Left renal pelvis (tissue), 4 donors: ENCODE measurements around the gene IKZF3. TPM values are rescaled to one million over a fixed set of nuclear protein-coding genes. Genes with fewer than 3 reads are reported as not detected.
"Not testable (repeated sequence)": the region's sequence is repeated elsewhere in the genome, so short reads cannot be mapped to it uniquely, and the experiment has no call there.

Experiments
- DNase-seq, 4 donors: peaks; one replicate each; pipeline ENCODE4 v3.0.0-alpha.2; 2013; ENCODE audit warnings: low read depth in 4 of 4, low spot score in 3 of 4
- polyA plus RNA-seq, 4 donors: library from polyadenylated mRNA; unstranded; fragments of 120-200 nt; gene quantifications; one replicate each; pipeline ENCODE4 v1.2.1, GENCODE V29; 2013; ENCODE audit not compliant: insufficient read length in 4 of 4

The IKZF3 gene
- polyA plus RNA-seq, result under 1 TPM; 0.23 to 0.35 (median 0.30) TPM

DNA sequence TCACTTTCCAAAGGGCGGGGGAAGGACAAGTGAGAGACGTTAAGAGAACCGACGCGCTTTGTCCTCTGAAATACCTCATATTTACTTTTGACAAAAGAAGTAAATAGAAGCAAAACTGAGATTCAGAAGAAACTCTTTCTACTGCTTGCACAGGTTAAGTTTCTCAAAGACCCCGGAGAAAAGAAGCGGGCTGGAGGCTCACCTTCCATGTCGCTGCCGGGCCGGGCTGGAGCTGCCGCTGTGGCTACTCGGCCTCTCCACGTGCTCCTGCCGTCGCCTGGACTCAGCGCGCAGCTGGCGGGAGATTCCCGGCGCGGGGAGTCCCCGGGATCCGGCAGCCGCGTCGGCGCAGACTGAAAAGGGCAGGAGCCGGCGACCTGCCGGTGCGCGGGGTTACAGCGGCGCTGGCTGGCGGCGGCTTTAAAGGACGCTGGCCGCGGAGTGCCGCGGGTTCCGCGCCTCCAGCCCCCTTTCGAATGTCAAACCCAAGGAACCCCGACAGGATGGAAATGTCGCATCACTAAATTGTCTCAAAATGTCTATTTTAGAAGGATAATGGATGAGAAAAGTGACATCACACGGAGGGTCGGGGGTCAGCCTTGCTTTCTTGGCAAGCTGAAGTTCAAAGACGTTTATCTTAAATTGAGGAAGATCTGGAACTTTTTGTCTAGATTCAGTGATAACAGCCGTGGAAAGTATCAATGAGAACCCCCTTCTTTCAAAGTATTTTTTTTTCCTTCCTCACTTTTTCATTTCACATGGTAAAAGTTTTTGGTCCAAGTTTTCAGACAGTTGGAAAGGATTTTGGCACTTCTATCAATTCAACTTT lies at the start of gene IKZF3:
Gene IKZF3, minus strand, starts transcription at position 395 of the 829 bp plus-strand sequence. Its CDS starts 186 bp downstream, at position 209.
- DNase-seq, result peak in 3 of 4 donors; percentile 26 to 45 (median 29)

GRCh38 chr17:39908789-39909352 lies 44.8 kb upstream of the IKZF3 start:
- DNase-seq, result no peak

- DNase-seq, result no peak
These were observed 40.8 kb upstream of the IKZF3 start for GRCh38 chr17:39904990-39905288.

DNA sequence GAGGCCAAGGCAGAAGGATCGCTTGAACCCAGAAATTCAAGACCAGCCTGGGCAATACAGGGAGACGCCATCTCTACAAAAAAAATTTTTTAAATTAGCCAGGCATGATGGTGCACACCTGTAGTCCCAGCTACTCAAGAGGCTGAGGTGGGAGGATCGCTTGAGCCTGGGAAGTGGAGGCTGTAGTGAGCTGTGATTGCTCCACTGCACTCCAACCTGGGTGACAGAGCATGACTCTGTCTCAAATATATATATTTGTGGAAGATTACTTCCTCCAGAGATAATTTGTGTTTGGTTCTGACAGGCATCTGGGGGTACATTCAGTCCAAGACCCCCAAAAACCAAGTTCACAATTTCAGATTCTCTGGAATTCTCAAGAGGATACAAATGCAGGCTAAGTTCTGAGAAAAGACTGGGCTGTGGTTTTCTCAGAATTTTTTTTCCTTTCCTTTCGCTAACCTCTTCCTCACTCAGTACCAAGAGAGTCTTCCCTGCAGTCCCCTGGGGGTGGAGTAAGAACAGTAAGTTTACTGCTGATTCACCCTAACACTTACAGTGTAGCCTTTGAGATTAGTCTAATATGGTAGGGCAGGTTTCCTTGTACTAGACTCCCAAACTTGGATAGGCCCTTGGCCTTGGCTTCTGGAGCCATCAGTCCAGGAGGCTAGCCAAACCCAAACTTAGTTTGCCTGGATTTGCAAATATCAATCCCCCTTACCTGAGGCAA lies 39.2 kb upstream of the IKZF3 start:
- DNase-seq, result no peak

DNA sequence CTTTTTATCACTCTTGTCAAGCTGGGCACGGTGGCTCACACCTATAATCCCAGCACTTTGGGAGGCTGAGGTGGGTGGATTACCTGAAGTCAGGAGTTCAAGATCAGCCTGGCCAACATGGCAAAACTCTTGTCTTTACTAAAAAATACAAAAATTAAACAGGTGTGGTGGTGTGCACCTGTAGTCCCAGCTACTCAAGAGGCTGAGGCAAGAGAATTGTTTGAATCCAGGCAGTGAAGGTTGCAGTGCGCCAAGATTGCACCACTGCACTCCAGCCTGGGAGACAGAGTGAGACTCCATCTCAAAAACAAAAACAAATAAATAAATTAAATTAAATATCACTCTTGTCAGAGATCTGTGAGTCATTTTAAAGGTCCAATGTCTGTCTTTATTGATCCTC lies 37.9 kb upstream of the IKZF3 start:
- not testable (repeated sequence) for DNase-seq

DNA sequence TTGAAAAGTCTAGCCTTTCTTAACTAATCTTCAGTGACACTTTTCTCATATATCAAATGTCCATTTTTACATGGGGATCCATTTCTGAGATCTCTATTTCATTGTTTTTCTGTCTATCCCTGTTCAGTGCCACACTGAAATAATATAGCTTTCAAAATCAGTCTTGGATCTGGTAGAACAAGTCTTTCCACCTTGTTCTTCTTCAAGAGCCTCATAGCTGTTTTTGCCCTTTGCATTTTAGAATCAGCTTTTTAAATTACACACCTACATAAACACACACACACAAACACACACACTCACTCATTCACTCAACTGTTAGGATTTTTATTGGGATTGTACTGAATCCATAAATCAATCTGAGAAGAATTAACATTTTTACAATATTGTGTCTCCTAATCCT lies 35.1 kb upstream of the IKZF3 start:
- DNase-seq, result no peak

DNA sequence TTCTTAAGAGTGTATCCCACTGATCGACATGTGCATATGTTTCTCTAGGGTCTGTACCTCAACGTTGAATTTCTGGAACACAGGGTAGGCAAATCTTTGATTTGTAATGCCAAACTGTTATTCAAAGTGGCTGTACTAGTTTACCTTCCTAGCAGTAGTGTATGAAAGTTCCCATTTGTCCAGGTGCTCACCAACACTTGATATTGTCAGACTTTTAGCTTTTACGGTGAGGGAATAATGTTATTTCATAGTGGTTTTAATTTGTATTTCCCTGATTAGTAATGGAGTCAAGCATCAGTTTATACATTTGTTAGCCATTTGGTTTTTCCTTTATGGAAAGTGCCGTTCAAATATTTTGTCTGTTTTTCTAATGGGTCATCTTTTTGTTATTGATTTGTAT lies 34.0 kb upstream of the IKZF3 start:
- no peak for DNase-seq

DNA sequence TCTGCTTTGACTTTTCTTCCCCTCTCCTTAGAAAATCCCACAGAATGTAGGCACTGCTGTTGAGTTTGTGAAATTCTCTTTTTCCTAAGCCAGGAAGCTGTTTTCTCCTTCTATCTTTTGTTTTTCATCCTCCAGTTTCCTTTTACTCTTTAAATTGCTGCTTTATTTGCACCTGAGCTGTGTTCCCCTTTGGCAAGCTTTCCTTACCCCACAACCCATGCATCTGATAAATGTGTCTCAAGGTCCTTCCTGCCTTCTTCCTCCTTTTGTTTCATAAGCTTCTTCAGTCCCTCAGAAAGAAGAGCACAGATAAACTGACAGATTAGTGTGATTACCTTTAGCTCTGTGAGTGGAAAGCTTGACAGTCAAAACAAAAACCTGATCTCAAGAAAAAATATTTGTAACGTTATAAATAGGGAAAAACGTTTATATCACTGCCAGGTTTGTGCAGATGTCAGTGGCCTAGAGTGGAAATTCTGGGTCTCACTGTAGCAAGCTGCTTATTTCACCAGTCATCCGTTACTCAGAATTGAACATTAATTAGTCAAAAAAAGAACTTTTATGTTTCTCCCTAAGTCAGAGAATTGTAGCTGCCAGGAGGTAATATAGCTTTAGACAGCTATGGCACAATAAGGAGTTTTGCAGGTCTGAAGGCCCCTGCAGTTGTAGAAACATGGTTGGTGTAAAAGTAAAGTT lies 30.7 kb upstream of the IKZF3 start:
- no peak for DNase-seq

- no peak for DNase-seq
These were observed 25.1 kb upstream of the IKZF3 start for GRCh38 chr17:39889200-39889599.

DNA sequence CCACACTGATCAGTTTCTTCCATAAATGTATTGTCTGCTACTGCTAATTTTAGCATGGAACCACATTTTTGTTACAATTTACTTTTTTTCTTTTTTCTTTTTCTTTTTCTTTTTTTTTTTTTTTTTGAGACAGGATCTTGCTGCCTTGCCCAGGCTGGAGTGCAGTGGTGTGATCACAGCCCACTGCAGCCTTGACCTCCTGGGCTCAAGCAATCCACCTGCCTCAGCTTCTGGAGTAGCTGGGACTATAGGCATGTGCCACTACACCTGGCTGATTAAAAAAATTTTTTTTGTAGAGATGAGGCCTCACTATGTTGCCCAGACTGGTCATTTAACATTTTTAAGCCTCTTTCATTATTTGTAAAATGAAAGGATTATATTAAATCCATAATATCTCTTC lies 23.0 kb upstream of the IKZF3 start:
- DNase-seq, result no peak

DNA sequence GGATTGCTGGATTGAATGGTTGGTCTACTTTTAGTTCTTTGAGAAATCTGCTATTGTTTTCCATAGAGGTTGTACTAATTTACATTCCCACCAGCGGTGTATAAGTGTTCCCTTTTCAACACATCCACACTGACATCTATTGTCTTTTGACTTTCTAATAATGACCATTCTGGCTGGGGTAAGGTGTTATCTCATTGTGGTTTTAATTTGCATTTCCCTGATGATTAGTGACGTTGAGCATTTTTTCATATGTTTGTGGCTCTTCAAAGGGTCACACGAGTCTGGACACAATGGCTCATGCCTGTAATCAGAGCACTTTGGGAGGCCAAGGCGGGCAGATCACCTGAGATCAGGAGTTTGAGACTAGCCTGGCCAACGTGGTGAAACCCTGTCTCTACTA lies 22.0 kb upstream of the IKZF3 start:
- DNase-seq, result not testable (repeated sequence)

- no peak for DNase-seq
These were observed 8.6 kb upstream of the IKZF3 start for GRCh38 chr17:39872751-39873150.

DNA sequence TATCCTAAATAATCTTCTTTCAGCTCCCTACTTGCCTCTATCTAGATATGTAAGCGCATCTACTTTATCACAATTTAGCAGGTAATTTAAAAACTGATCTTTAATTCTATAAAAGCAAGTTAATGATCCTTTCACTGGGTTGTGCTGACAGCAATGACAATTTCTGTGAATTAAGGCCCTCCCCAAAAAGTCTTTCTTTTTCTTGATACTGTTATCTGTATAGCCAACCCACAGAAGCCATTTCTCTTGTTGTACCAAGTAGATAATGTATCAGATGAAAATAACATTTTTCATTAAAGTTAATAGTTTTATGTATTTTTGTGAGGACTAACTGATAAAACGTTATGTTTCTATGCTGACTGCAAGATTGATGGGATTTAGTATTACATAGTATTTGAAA lies 7.7 kb upstream of the IKZF3 start:
- DNase-seq, result no peak

- no peak for DNase-seq
These were observed 6.7 kb upstream of the IKZF3 start for GRCh38 chr17:39870776-39871175.

GRCh38 chr17:39868554-39868942 lies 4.4 kb upstream of the IKZF3 start:
- no peak for DNase-seq

- DNase-seq, result no peak
These were observed 3.9 kb upstream of the IKZF3 start, which contains the start of gene ZPBP2 for GRCh38 chr17:39867880-39868553. Gene ZPBP2, plus strand, starts transcription at chr17:39868202. Its CDS starts 153 bp downstream, at chr17:39868355.

- DNase-seq, result no peak
These were observed 3.2 kb upstream of the IKZF3 start for GRCh38 chr17:39867084-39867879.

DNA sequence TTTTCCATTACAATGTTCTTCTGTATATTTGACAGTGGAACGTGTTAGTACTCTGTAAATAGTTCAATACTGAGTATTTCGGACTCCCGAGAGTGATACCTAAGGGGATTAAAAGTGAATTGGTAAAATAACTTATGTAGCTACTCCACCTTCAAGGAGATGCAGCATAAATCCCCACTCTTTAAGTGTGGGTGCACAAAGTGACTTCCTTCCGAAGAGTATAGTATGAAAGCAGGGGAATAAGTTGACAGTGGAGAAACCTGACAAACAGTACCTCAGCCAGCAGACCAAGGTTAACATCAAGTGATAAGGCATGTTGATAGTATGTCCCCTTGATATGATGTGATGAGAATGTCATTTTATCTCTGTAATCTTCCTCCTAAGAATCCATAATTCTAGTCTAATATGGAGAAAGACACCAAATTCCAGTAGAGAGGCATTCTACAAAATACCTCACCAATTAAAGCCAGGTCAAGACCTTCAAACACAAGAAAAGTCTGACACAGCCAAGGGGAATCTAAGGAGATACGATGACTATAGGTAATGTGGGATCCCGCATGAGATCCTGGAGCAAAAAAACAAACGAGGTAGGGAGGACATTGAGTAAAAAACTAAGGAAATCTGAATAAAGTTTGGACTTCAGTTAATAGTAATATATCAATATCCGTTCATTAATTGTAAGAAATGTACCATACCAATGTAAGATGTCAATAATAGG lies 2.1 kb upstream of the IKZF3 start:
- no peak for DNase-seq
